Measurements from ENCODE around the gene SPOCK1.
"Not testable (repeated sequence)": the region's sequence is repeated elsewhere in the genome, so short reads cannot be mapped to it uniquely, and the experiment has no call there.

SPOCK1 gene

DNA sequence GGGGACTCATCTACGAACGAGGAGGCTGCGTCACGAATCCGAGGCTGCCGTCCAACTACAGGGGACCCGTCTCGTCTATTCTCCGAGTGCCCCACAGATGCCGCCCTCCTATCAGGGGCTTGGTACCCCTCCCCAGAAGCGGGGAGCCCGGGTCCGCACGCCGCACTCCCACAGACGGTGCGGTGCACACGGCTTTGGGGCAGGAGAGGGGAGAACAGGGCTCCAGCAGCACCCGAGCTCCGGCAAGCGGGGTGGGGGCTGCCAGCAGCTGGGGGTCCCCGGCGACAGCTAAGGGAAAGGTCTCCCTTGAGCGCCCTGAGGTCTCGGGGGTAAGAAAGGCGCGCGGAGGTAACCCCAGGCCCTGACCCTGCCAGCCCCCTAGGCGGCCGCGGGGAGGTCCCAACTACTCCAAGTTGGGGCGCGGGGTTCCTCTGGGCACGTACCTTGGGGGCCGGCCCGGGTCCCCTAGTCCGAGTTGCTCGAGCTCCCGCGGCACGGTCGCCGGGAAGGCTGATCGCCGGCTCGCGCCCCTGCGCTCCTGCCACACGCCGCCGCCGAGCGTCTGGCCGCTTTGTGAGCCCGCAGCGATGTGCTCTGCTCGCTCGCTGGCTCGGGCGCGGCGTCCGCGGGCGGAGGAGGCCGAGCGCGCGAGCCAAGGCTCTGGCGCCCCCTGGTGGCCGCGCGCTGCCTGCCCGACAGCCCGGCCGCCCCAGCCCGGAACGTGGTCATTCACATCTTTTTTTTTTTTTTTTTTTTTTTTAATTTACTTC lies at the start of gene SPOCK1:
SPOCK1 (minus strand) TSS at position 591 of the 770 bp plus-strand sequence.
- no peak for DNase-seq (ENCODE audit: low read depth)

DNA sequence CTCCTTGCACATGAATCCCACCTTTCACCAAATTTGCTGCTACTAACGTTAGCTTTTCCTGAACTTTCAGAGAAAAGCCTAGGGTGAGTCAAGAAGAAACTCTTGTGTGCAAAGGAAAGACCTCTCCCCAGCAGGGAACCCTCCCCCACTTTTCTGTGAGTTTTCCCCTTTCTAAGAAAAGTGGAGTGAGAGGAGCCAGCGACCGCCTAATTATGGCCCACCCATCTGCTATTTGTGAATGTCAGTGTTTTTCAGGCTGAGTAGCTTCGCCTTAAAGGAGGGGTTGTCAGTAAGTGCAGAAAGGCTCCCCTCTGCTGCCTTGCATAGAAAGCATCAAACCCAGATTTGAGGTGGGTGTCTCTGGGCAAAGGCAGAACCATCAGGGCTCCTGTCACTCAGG lies 46.8 kb upstream of the SPOCK1 start:
- no peak for DNase-seq (ENCODE audit: low read depth)

DNA sequence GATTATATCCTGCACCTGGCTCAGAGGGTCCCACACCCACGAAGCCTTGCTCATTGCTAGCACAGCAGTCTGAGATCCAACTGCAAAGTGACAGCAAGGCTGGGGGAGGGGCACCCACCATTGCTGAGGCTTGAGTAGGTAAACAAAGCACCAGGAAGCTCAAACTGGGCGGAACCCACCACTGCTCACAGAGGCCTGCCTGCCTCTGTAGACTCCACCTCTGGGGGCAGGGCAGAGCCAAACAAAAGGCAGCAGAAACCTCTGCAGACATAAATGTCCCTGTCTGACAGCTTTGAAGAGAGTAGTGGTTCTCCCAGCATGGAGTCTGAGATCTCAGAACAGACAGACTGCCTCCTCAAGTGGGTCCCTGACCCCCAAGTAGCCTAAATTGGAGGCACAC lies 36.3 kb upstream of the SPOCK1 start:
- DNase-seq (ENCODE audit: low read depth), result not testable (repeated sequence)

DNA sequence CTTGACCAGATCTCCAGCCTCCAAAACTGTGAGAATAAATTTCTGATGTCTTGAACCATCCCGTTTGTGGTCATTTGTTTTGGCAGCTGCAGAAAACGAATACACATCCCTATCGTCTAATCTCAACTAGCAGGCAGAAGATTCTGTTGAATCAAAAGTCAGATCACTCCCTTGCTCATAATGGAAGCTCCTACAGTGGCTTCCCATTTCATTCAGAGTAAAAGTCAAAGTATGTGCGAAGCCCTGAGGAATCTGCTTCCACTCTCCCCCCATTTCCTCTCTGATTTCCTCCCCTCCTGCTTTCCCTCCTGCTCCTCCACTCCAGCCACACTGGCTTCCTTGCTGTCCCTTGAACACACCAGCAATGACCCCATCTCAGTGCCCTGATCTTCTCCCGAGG lies 34.8 kb upstream of the SPOCK1 start:
- no peak for DNase-seq (ENCODE audit: low read depth)

DNA sequence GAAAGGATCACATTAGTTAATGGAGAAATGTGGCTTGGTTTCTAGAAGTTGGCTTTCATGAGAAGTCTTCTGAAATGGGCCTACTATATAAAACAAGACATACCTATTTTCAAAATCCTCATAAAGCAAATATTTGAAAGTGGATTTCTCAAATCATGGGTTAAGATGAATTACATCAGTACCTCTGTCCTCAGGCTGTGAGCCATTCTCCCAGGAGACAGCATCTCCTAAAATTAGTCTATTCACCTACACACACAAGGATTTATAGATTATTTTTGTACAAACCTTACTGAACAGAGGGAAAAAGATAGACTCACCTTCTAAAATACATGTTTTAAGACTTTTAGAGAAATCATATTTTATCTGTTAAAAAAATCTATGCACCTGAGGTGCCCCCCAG lies 32.1 kb upstream of the SPOCK1 start:
- no peak for DNase-seq (ENCODE audit: low read depth)

DNA sequence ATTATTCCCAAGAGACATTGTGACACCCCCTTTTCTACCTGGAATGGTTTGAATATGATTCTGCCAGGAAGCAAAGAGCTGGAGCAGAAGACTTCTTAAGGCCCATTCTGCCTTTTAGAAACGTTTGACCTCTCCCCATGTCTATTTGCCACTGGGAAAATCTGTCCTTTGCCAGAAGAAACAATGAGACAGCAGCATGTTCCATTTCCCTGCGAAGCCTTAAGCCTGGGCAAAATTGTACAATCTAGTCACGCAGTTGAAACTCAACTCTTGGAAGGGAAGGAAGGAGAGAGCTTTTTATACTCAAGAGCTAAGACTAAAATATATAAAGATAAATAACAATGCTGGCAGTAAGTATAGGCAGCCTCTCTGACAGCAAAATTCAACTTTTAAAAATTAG lies 22.1 kb upstream of the SPOCK1 start:
- DNase-seq (ENCODE audit: low read depth), result no peak

DNA sequence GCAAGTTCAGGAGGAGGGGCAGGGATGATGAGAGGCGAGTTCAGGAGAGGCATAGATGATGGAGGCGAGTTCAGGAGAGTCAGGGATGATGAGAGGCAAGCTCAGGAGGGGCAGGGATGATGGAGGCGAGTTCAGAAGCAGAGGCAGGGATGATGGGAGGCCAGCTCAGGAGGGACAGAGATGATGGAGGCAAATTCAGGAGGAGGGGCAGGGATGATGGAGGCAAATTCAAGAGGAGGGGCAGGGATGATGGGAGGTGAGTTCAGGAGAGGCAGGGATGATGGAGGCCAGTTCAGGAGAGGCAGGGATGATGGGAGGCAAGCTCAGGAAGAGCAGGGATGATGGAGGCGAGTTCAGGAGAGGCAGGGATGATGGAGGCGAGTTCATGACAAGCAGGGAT lies 17.8 kb upstream of the SPOCK1 start:
- DNase-seq (ENCODE audit: low read depth), result no peak

DNA sequence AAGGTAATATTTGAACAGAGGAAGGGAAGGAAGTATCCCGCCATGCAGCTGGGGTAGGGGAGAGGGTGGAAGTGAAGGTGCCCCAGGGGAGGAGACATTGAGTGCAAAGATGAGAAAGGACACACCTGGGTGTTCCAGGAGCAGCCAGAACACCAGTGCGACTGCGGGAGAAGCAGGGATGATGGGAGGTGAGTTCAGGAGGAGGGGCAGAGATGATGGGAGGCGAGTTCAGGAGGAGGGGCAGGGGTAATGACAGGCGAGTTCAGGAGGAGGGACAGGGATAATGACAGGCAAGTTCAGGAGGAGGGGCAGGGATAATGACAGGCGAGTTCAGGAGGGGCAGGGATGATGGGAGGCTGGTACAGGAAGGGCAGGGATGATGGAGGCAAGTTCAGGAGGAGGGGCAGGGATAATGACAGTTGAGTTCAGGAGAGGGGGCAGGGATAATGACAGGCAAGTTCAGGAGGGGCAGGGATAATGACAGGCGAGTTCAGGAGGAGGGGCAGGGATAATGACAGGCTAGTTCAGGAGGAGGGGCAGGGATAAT lies 17.2 kb upstream of the SPOCK1 start:
- DNase-seq (ENCODE audit: low read depth), result no peak

DNA sequence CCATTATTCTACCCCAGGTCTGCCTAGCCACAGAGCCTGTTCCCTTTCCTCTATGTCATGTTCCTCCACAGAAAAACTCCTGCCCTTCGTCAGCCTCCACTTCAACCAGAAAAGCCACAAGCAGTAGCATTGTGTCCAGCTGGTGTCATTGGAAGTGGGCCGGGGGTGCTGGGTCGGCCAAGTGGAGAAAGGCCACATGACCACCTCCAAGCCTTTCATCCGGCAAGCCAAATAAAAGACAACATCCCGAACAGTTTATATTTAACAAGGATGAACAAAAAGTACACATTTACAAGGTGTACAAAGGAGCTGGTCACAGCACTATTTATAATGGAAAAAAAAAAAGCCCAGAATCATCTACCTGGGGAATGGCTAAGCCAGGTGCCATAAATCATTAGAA lies 16.1 kb upstream of the SPOCK1 start:
- DNase-seq (ENCODE audit: low read depth), result no peak

DNA sequence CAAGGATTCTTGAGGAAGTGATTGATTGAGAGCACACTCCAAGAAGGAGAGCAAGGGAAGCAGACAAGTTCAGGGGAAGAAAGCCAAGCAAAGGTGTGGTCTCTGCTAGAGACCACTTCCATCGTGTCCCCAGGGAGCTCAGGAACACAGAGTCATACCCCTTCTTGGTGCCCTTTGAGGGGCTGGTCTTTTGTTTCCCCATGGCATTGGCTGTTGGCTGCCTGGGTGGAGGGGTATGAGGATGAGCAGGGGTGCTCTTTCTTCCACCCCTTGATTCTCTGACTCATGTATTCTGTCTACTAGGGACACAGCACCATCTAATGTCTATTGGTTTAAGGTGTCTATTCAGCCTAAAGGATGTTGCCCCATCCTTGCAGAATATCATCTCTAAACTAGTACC lies 11.5 kb upstream of the SPOCK1 start:
- DNase-seq (ENCODE audit: low read depth), result no peak

DNA sequence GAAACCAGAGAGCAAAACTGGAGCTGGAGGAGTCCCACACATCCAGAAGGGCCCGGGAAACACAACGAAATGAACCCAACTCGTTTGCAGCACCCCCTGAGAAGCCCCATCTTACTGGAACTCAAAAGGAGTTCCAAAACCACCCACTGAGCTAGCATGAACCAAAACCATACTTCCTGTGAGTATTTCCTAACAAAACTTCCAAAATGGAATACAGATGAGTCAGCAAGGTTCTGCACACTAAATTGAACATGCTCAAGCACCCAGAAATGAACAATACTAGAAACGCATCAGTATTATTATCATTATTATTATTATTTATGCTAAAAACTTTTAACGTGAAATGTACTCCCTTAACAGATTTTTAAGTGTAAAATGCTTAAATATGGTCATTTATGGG lies 8.0 kb upstream of the SPOCK1 start:
- DNase-seq (ENCODE audit: low read depth), result no peak

DNA sequence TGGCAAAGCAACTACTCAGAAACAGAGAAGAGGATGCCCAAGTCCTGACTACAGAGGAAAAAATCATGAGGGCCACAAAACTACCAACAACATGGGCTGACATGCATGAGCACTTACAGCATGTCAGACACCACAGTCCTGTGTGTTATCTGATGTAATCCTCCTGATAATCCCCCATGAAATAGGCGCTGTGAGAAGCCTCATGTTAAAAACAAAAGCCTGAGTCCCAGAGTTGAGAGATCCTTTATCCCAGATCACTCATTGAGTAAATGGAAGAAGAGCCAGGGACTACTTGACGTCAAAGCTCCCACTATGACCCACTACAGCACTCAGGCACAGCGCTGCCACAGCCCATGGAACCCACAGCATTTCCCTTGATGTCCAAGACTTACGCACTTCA lies 7.2 kb upstream of the SPOCK1 start:
- no peak for DNase-seq (ENCODE audit: low read depth)

DNA sequence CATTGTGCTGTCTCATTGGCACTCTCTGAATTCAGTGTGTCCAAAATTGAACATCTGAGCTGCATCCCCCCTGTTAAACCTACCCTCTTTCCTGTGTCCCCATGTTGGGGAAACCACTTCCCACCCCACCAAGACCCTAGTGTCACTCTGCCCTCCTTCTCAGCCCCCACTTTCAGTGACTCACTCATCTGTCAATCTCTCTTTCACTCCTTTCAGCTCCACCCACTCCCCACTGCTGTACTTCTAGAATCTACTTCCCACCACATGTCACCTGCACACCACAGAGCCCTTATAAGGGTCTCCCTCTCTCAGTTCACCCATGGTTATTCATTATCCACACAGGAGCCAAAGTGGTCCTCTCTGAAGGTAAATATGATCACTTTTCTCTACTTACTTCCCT lies 5.8 kb upstream of the SPOCK1 start:
- no peak for DNase-seq (ENCODE audit: low read depth)

DNA sequence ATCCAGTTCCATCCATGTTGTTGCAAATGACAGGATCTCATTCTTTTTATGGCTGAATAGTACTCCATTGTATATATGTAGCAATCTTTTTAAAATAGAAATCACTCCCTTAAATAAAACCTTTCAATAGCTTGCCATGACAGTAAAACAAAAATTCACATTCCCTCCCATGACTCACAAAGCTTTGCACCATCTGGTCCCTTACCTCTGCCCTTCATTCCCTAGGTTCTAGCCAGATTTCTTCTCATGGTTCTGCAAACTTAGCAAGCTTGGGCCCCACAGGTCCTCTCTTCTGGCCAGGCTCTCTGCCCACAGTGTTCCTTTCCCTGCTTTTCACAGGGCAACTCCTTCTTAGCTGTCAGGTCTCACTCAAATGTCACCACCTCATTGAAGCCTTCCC lies 4.3 kb upstream of the SPOCK1 start:
- no peak for DNase-seq (ENCODE audit: low read depth)

DNA sequence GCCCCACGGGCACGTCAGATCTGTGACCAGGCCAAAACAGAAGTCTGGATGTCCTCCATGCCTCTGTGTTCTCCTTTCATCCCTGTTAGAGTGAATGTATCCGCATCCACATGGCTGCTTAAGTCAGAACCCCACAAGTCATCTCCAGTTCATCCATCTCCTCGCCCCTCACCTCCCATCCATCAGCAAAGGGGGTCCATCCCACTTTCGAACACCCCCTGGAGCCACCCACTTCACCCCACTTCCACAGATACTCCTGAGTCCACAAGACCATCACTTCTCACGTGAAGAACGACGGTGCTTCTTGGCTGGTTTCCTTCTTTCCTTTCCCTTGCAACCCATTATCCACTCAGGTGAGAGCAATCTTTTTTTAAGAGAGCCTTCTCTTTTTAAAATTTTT lies 3.5 kb upstream of the SPOCK1 start:
- DNase-seq (ENCODE audit: low read depth), result no peak

DNA sequence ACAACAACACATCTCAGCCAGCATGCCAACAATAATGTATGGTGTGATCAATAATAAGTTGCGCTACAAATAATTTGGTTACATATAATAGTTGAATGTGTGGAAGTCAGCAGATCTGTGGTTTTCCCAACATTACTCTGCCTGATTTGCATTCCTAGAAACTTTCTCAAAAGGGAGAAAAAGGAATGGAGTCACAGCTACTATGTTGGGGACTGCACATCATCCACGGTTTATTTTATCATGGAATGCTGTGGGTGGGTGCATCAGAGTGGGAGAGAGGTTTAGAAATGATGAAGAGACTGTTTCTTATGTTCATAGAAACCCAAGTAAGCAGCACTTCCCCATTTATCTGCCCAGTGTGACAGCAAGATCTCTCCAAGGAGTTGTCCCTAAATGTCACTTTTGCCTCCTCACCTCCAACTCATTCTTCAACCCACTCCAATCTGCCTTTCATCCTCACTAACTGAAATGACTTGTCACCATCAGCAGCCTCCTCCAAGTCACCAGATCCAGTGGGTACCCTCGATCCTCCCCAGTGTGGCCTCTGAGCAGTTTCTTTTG lies 2.8 kb upstream of the SPOCK1 start:
- DNase-seq (ENCODE audit: low read depth), result no peak

DNA sequence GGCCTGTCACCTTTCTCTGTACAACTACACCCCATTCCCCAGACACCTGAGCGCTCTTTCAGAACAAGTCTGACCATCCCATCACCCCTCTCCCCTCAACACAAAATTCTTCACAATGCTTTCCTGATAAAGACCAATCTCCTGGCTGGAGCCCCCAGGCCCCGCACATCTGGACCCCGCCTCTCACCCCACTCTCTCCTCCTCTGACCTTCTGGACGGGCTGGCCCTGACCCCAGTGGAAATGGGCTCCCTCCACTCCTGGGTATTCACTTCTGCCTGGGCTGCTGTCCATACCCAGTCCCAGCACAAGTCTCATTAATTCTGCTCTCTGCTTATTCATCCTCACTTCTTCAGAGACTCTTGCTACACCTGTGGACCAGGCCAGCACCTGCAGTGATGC lies 2.1 kb upstream of the SPOCK1 start:
- no peak for DNase-seq (ENCODE audit: low read depth)

DNA sequence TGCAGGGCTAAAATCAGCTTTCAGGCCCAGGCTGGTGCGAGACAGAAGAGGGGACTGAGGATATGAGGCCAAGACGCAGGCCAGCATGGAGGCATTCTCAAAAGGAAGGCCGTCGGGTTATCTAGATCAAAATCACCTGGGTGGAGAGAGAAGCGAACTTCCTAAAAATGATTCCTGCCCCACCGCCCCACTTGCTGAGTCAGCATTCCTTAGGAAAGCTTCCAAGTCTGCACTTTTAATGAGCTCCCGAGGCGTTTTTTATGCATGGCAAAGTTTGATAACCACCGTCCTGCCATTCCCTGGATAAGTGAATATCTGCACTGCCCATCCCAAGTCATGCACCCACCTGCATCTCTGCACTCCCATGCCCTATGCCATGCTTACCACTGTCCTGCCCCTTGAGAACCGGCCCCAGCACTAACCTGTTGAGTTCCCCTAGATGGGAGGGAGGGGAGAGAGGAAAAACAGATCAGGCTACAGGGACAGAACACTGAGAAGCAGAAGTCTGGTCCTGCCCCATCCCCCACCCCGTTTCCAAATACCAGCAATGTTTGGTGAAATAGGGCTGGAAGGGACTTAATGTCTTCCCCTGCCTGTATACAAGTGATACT lies 1.6 kb upstream of the SPOCK1 start:
- DNase-seq (ENCODE audit: low read depth), result no peak

DNA sequence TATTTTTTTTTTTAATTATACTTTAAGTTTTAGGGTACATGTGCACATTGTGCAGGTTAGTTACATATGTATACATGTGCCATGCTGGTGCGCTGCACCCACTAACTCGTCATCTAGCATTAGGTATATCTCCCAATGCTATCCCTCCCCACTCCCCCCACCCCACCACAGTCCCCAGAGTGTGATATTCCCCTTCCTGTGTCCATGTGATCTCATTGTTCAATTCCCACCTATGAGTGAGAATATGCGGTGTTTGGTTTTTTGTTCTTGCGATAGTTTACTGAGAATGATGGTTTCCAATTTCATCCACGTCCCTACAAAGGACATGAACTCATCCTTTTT lies 351 bp upstream of the SPOCK1 start:
- not testable (repeated sequence) for DNase-seq (ENCODE audit: low read depth)

DNA sequence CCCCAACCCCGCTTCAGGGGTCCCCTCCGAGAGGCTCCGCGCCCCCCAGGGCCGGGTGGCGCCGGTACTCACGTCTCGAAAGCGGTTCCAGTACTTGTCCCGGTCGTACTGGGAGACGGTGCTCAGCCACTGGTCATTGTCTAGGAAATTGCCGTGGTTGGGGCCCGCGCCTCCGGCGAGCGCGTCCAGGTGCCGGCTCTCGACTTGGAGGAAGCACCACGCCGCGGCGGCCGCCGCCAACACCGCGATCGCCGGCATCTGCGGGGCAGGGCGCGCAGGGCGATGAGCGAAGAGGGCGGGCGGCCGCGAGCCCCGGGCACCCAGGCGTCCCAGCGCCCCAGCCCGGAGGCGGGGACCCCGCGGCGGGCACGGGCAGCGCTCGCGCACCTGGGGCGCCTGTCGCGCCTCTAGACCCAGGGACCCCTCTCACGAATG lies 808 bp downstream of the SPOCK1 start:
- DNase-seq (ENCODE audit: low read depth), result no peak

DNA sequence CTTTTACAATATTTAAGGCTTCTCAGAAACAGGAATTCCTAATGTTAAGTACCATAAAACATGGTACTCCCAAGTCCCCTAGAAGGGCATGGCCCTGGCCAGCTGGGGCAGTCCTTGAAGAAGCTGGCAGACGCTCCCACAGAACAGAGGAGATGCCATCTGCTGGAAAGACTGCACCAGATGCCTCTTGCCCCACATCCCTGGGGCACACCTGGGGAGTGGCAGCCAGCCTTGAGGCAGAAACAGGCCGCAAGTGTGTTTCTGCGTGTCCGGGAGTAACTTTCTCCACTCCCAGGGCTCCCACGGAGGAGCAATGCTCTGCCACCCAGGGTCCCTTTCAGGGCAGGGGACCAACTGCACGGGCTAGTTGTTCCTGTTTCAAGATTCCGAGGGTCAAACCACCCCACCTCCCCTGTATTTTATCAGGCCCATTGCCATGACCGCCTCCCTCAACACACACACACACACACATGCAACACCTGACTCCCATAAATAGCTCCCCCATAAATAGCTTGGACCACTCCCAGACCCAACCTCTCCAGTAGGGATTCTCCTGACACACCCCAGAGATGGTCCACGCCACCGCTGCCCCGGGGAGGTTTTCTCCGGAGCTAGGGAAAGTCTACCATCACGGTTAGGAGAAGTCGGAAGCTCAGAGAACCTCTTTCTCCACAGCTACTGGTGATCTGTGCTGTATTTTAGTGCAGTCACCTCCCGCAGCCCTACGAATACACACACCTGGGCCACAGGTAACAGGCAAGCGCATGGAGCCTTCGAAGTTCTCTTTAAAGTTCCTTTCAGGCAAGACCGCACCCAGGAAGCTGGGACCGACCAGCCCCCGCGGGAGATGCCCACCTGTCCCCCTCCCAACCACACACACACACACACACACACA lies 1.5 kb downstream of the SPOCK1 start:
- DNase-seq (ENCODE audit: low read depth), result no peak

DNA sequence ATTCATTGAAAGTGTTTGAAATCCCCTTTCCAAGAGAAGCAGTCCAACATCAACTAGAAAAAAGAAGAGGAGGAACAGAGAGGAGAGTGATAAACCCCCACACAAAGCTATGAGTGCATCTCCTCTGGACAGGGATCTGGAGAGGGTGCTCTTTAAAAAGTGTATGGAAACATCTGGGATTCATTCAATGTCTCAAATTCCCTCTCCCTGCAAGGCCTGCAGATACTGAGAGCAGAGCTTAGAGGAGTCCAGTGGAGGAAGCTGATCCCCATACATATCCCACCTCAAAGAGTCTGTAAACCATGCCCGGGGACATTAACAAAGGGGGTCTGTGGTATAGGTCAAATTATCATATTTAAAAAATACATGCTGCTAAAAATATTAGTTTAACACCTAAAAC lies 2.2 kb downstream of the SPOCK1 start:
- no peak for DNase-seq (ENCODE audit: low read depth)
